ENCODE results near the gene HS6ST2. TPM values are rescaled to one million over a fixed set of nuclear protein-coding genes. Genes with fewer than 3 reads are reported as not detected.
A peak's percentile ranks its signal among the peaks of the same experiment; 100 is the strongest.

Gene HS6ST2
- total RNA-seq, 1 donor from 2014 or later: 43.2 TPM

- H3K9me3 Mint-ChIP-seq: peaks cover 2% of the 10 kb centered on the region
- H3K27ac Mint-ChIP-seq: no peak overlapping the region
- Histone ChIP-seq H3K79me2 (ENCODE audit: low read depth) (no peaks in the 10 kb centered on the region), H3K27me3 (no peaks in the 10 kb centered on the region), H2AFZ (replicated peaks) (no peak overlapping the region), H3K27ac (no peak overlapping the region), H3K36me3 (no peaks in the 10 kb centered on the region), H4K20me1 (ENCODE audit: low read depth) (no peaks in the 10 kb centered on the region), H3K4me1 (peaks cover 18% of the 10 kb centered on the region), H3K4me2 (no peak overlapping the region), H3K4me3 (no peak overlapping the region), H3K9me3 (ENCODE audit: low read depth) (peaks cover 3% of the 10 kb centered on the region), H3F3A (ENCODE audit: low read depth) (no peaks in the 10 kb centered on the region), H3K9ac (no peak overlapping the region)
- H3K36me3 Mint-ChIP-seq: peaks cover 3% of the 10 kb centered on the region
- peaks cover 6% of the 10 kb centered on the region for H3K27me3 Mint-ChIP-seq (ENCODE audit: insufficient read depth, low read depth)
- H3K4me1 Mint-ChIP-seq: peaks cover 9% of the 10 kb centered on the region
- no peak for DNase-seq (ENCODE audit: low spot score)
- H3K4me3 Mint-ChIP-seq: no peak overlapping the region
- TF ChIP-seq EZH2 (IDR thresholded peaks at IDR 0.05): no peak
- TF ChIP-seq, protein P1, sequence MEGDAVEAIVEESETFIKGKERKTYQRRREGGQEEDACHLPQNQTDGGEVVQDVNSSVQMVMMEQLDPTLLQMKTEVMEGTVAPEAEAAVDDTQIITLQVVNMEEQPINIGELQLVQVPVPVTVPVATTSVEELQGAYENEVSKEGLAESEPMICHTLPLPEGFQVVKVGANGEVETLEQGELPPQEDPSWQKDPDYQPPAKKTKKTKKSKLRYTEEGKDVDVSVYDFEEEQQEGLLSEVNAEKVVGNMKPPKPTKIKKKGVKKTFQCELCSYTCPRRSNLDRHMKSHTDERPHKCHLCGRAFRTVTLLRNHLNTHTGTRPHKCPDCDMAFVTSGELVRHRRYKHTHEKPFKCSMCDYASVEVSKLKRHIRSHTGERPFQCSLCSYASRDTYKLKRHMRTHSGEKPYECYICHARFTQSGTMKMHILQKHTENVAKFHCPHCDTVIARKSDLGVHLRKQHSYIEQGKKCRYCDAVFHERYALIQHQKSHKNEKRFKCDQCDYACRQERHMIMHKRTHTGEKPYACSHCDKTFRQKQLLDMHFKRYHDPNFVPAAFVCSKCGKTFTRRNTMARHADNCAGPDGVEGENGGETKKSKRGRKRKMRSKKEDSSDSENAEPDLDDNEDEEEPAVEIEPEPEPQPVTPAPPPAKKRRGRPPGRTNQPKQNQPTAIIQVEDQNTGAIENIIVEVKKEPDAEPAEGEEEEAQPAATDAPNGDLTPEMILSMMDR (IDR thresholded peaks at IDR 0.05): no peak
- TF ChIP-seq EZH2phosphoT487 (IDR thresholded peaks at IDR 0.05): no peak
These were observed 226.2 kb downstream of the HS6ST2 start for GRCh38 chrX:132732236-132732635.

DNA sequence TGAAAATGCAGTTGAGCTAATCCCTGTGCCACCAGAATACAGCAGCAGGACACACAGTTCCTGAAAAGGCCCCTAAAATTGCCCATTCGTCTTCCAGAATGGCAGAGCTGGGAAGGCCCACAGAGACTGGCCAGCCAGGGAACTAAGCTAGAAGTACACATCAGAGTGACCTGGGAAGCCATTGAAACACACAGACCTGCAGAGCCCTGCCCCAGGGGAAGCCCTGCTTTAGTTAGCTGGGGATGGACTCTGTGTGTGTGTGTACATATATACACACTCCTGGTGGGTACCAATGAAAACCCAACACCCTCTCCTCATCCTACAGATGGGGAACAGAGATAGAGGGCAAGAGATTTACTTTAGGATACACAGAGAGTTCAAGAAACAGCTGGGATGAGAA, 227.7 kb downstream of the HS6ST2 start:
- H3K36me3 ChIP-seq: no peaks in the 10 kb centered on the region
- peaks cover 16% of the 10 kb centered on the region for H3K4me1 ChIP-seq
- peak overlapping the region; percentile 46 for H3K27ac ChIP-seq
- H3K27me3 Mint-ChIP-seq (ENCODE audit: insufficient read depth, low read depth): peaks cover 6% of the 10 kb centered on the region
- H3K9me3 ChIP-seq (ENCODE audit: low read depth): peaks cover 8% of the 10 kb centered on the region
- no peak overlapping the region for H3K4me3 Mint-ChIP-seq
- DNase-seq (ENCODE audit: low spot score): no peak
- H3K27ac Mint-ChIP-seq: no peak overlapping the region
- H3K36me3 Mint-ChIP-seq: peaks cover 3% of the 10 kb centered on the region
- H3F3A ChIP-seq (ENCODE audit: low read depth): no peaks in the 10 kb centered on the region
- no peaks in the 10 kb centered on the region for H3K27me3 ChIP-seq
- no peak for TF ChIP-seq EZH2phosphoT487 (IDR thresholded peaks at IDR 0.05)
- TF ChIP-seq, protein P1 (IDR thresholded peaks at IDR 0.05): no peak
- no peak for TF ChIP-seq EZH2 (IDR thresholded peaks at IDR 0.05)
- peaks cover 9% of the 10 kb centered on the region for H3K4me1 Mint-ChIP-seq
- no peak overlapping the region for H3K4me2 ChIP-seq
- no peak overlapping the region for H3K4me3 ChIP-seq
- H4K20me1 ChIP-seq (ENCODE audit: low read depth): no peaks in the 10 kb centered on the region
- no peak overlapping the region for H2AFZ ChIP-seq (replicated peaks)
- peaks cover 5% of the 10 kb centered on the region for H3K9me3 Mint-ChIP-seq
- no peak overlapping the region for H3K9ac ChIP-seq
- no peaks in the 10 kb centered on the region for H3K79me2 ChIP-seq (ENCODE audit: low read depth)

DNA sequence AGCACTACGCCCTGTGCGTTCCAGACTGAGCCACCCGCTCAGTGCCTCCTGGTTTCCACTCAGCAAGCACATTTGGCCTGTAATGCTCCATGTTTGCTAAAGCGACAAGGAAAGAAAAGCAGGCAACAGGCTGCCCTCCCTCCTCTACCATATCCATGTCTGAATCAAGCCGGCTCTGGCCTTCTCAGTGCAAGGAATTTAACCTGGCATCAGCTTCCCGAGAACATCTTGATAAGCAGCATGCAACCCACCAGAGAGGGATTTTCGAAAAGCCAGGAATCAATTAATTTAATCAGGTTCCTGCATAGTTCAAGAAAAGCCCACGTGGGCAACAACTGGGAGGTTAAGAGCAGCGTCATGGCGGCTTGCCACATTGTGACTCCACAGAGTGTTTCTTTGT, 228.2 kb downstream of the HS6ST2 start:
- TF ChIP-seq EZH2 (IDR thresholded peaks at IDR 0.05) (no peak), EZH2phosphoT487 (IDR thresholded peaks at IDR 0.05) (no peak)
- TF ChIP-seq, protein P1 (IDR thresholded peaks at IDR 0.05): no peak
- no peaks in the 10 kb centered on the region for H3K79me2 ChIP-seq (ENCODE audit: low read depth)

More for the DNA sequence above, 228.2 kb downstream of the HS6ST2 start:
- H3K9me3 Mint-ChIP-seq: peaks cover 5% of the 10 kb centered on the region
- no peaks in the 10 kb centered on the region for H4K20me1 ChIP-seq (ENCODE audit: low read depth)
- H3K9me3 ChIP-seq (ENCODE audit: low read depth): peaks cover 8% of the 10 kb centered on the region
- H2AFZ ChIP-seq (replicated peaks): no peak overlapping the region
- peaks cover 9% of the 10 kb centered on the region for H3K4me1 Mint-ChIP-seq
- H3K36me3 Mint-ChIP-seq: peaks cover 3% of the 10 kb centered on the region
- H3F3A ChIP-seq (ENCODE audit: low read depth): no peaks in the 10 kb centered on the region
- H3K9ac ChIP-seq: no peak overlapping the region
- H3K36me3 ChIP-seq: no peaks in the 10 kb centered on the region
- H3K27ac ChIP-seq: peak overlapping the region; percentile 46
- no peak overlapping the region for H3K4me3 ChIP-seq
- no peak overlapping the region for H3K27ac Mint-ChIP-seq
- no peak for DNase-seq (ENCODE audit: low spot score)
- peaks cover 12% of the 10 kb centered on the region for H3K4me1 ChIP-seq
- no peak overlapping the region for H3K4me2 ChIP-seq
- no peak overlapping the region for H3K4me3 Mint-ChIP-seq
- no peaks in the 10 kb centered on the region for H3K27me3 ChIP-seq
- peaks cover 6% of the 10 kb centered on the region for H3K27me3 Mint-ChIP-seq (ENCODE audit: insufficient read depth, low read depth)

Data from neural progenitor cell (in vitro differentiated cells).